Activated CD8-positive, alpha-beta T cell treated with anti-CD3 and anti-CD28 coated beads for 36 hours (primary cell): Measurements from ENCODE around the gene CTDSP1. TPM values are rescaled to one million over a fixed set of nuclear protein-coding genes. Genes with fewer than 3 reads are reported as not detected.

Experiments
- ATAC-seq: fragments of 200-7000 bp; cut with Tn5 transposase; one replicate; pipeline ENCODE4 v1.10.0; 2021; ENCODE audit warnings: mild to moderate bottlenecking, moderate library complexity
- CTCF ChIA-PET: fragments of 350-600 bp; sonication (Branson Sonifier 250); formaldehyde crosslinking; loops from one replicate; lab custom pipeline; 2021; ENCODE audit warnings: antibody characterized with exemption; lab: Charles Lee
- POLR2A ChIA-PET: fragments of 350-600 bp; sonication (Branson Sonifier 250); formaldehyde crosslinking; loops from one replicate; lab custom pipeline; 2021; ENCODE audit warnings: antibody characterized with exemption; lab: Charles Lee
- DNase-seq: peaks from one replicate; pipeline ENCODE4 v3.0.0-alpha.2; 2020
- H3K27ac Mint-ChIP-seq: one replicate; pipeline ENCODE4 v1.8.0; 2021; ENCODE audit warnings: mild to moderate bottlenecking, mixed read lengths
- H3K27me3 Mint-ChIP-seq: one replicate; pipeline ENCODE4 v1.8.0; 2021; ENCODE audit warnings: mixed read lengths
- H3K36me3 Mint-ChIP-seq: one replicate; pipeline ENCODE4 v1.8.0; 2021; ENCODE audit warnings: low read depth, mixed read lengths
- H3K4me1 Mint-ChIP-seq: one replicate; pipeline ENCODE4 v1.8.0; 2021; ENCODE audit warnings: low read depth, mixed read lengths
- H3K4me3 Mint-ChIP-seq: one replicate; pipeline ENCODE4 v1.8.0; 2021; ENCODE audit warnings: mild to moderate bottlenecking, moderate library complexity, mixed read lengths
- H3K9me3 Mint-ChIP-seq: one replicate; pipeline ENCODE4 v1.8.0; 2021; ENCODE audit warnings: mixed read lengths
- intact Hi-C: fragments of 100-400 bp; cut with micrococcal nuclease; formaldehyde crosslinking; loops from one replicate; pipeline ENCODE4 v1.10.0; 2022
- total RNA-seq, 2 experiments: library from RNA; stranded (reverse); gene quantifications; one replicate each; pipeline ENCODE4 v1.2.3, GENCODE V29; 2021
- TF ChIP-seq, protein P1 (sequence below): fragments of 200-600 bp; IDR thresholded peaks from one replicate; pipeline ENCODE4 v1.8.0; 2022; ENCODE audit warnings: antibody characterized with exemption, mild to moderate bottlenecking

The CTDSP1 gene
- total RNA-seq, 2 experiments from 2014 or later, result 85.8 to 94.7 TPM

GRCh38 chr2:218403810-218404209 is 4.1 kb downstream of the CTDSP1 start:
- CTCF ChIA-PET, result interaction anchor here (1.1 kb wide), 1 partner anchor 8 kb away, joined by 5 read pairs; no protein-coding TSS in a partner anchor
- no peak for ATAC-seq
- H3K4me3 Mint-ChIP-seq, result no peak overlapping the region
- POLR2A ChIA-PET, result interaction anchor here (1.4 kb wide), 1 partner anchor 134 kb away, joined by 5 read pairs; the partner anchor contains the start of genes AAMP and PNKD
- H3K27ac Mint-ChIP-seq, result peak overlapping the region; percentile 57
- peaks cover 26% of the 10 kb centered on the region for H3K36me3 Mint-ChIP-seq
- intact Hi-C loops, result loop anchor here (10.0 kb wide), 1 partner anchor 61 kb away; no protein-coding TSS in a partner anchor
- no peak for DNase-seq
- TF ChIP-seq, protein P1, sequence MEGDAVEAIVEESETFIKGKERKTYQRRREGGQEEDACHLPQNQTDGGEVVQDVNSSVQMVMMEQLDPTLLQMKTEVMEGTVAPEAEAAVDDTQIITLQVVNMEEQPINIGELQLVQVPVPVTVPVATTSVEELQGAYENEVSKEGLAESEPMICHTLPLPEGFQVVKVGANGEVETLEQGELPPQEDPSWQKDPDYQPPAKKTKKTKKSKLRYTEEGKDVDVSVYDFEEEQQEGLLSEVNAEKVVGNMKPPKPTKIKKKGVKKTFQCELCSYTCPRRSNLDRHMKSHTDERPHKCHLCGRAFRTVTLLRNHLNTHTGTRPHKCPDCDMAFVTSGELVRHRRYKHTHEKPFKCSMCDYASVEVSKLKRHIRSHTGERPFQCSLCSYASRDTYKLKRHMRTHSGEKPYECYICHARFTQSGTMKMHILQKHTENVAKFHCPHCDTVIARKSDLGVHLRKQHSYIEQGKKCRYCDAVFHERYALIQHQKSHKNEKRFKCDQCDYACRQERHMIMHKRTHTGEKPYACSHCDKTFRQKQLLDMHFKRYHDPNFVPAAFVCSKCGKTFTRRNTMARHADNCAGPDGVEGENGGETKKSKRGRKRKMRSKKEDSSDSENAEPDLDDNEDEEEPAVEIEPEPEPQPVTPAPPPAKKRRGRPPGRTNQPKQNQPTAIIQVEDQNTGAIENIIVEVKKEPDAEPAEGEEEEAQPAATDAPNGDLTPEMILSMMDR, result no peak
- H3K4me1 Mint-ChIP-seq, result peaks cover 44% of the 10 kb centered on the region
- no peaks in the 10 kb centered on the region for H3K9me3 Mint-ChIP-seq
- peaks cover 6% of the 10 kb centered on the region for H3K27me3 Mint-ChIP-seq

DNA sequence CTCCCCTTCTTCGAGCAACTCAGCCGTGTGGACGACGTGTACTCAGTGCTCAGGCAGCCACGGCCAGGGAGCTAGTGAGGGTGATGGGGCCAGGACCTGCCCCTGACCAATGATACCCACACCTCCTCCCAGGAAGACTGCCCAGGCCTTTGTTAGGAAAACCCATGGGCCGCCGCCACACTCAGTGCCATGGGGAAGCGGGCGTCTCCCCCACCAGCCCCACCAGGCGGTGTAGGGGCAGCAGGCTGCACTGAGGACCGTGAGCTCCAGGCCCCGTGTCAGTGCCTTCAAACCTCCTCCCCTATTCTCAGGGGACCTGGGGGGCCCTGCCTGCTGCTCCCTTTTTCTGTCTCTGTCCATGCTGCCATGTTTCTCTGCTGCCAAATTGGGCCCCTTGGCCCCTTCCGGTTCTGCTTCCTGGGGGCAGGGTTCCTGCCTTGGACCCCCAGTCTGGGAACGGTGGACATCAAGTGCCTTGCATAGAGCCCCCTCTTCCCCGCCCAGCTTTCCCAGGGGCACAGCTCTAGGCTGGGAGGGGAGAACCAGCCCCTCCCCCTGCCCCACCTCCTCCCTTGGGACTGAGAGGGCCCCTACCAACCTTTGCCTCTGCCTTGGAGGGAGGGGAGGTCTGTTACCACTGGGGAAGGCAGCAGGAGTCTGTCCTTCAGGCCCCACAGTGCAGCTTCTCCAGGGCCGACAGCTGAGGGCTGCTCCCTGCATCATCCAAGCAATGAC is 4.8 kb downstream of the CTDSP1 start:
- no peak for ATAC-seq
- Mint-ChIP-seq H3K27ac (peak overlapping the region; percentile 2), H3K4me1 (peaks cover 44% of the 10 kb centered on the region), H3K9me3 (no peaks in the 10 kb centered on the region), H3K4me3 (no peak overlapping the region), H3K27me3 (peaks cover 6% of the 10 kb centered on the region), H3K36me3 (peaks cover 26% of the 10 kb centered on the region)
- TF ChIP-seq, protein P1, result no peak
- DNase-seq, result no peak
- ChIA-PET POLR2A (interaction anchor here (1.1 to 3.1 kb wide), 3 partner anchors 8 to 134 kb away, joined by 3 to 21 read pairs (median 5); partner anchors contain the start of genes AAMP and PNKD), CTCF (interaction anchor here (1.1 to 1.5 kb wide), 3 partner anchors 9 to 132 kb away, joined by 3 to 5 read pairs (median 3); no protein-coding TSS in a partner anchor)
- intact Hi-C loops, result loop anchor here (10.0 kb wide), 1 partner anchor 60 kb away; no protein-coding TSS in a partner anchor

GRCh38 chr2:218405086-218405745 is 5.5 kb downstream of the CTDSP1 start:
- ATAC-seq (no peak), DNase-seq (peak; percentile 13)
- H3K36me3 Mint-ChIP-seq, result peaks cover 25% of the 10 kb centered on the region
- peaks cover 44% of the 10 kb centered on the region for H3K4me1 Mint-ChIP-seq
- peak overlapping the region; percentile 66 for H3K4me3 Mint-ChIP-seq
- no peaks in the 10 kb centered on the region for H3K9me3 Mint-ChIP-seq
- TF ChIP-seq, protein P1, result no peak
- intact Hi-C loops, result loop anchor here (10.0 kb wide), 1 partner anchor 60 kb away; no protein-coding TSS in a partner anchor
- H3K27me3 Mint-ChIP-seq, result peaks cover 6% of the 10 kb centered on the region
- POLR2A ChIA-PET, result interaction anchor here (0.5 to 3.1 kb wide), 5 partner anchors 8 to 1490 kb away, joined by 3 to 21 read pairs (median 4); partner anchors contain the start of genes AAMP and PNKD
- CTCF ChIA-PET, result interaction anchor here (1.1 to 1.5 kb wide), 4 partner anchors 9 to 133 kb away, joined by 3 to 5 read pairs (median 3); no protein-coding TSS in a partner anchor
- peak overlapping the region; percentile 66 for H3K27ac Mint-ChIP-seq

- DNase-seq (peak; percentile 69), ATAC-seq (peak; percentile 38)
- Mint-ChIP-seq H3K4me3 (peak overlapping the region; percentile 66), H3K36me3 (peaks cover 24% of the 10 kb centered on the region), H3K4me1 (peaks cover 44% of the 10 kb centered on the region), H3K27me3 (peaks cover 6% of the 10 kb centered on the region), H3K9me3 (no peaks in the 10 kb centered on the region), H3K27ac (peak overlapping the region; percentile 66)
- TF ChIP-seq, protein P1, result no peak
- CTCF ChIA-PET, result interaction anchor here (1.1 to 1.5 kb wide), 3 partner anchors 10 to 134 kb away, joined by 3 read pairs; no protein-coding TSS in a partner anchor
- POLR2A ChIA-PET, result interaction anchor here (0.5 to 3.1 kb wide), 5 partner anchors 9 to 1491 kb away, joined by 3 to 21 read pairs (median 4); no protein-coding TSS in a partner anchor
- intact Hi-C loops, result loop anchor here (10.0 kb wide), 1 partner anchor 59 kb away; no protein-coding TSS in a partner anchor
These were observed 6.1 kb downstream of the CTDSP1 start for GRCh38 chr2:218405746-218406208.
